GM18517 (cell line): ENCODE data around the gene CMSS1.
A peak's percentile ranks its signal among the peaks of the same experiment; 100 is the strongest.

Experiments
- ATAC-seq: cut with Tn5 transposase; IDR thresholded peaks from one replicate; pipeline ENCODE4 v1.9.1; 2021; ENCODE audit warnings: mild to moderate bottlenecking, moderate library complexity; ENCODE audit not compliant: unreplicated experiment

The CMSS1 gene

DNA sequence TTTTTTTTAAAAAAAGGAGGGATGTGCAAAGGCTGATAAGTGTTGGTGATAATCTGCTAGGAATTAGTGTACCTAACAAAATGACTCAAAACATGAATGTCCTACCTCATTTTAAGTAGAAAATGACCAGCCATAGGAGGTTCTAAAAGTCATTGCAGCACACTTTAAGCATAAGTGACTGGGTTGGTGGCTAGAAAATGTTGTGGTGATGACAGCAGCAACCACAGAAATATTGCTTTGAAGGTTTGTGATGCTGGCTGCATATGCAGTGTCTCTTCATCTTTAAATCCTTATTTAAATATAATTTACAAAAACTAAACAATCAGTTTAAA lies 55.2 kb downstream of the CMSS1 start:
- peak; percentile 45 for ATAC-seq

DNA sequence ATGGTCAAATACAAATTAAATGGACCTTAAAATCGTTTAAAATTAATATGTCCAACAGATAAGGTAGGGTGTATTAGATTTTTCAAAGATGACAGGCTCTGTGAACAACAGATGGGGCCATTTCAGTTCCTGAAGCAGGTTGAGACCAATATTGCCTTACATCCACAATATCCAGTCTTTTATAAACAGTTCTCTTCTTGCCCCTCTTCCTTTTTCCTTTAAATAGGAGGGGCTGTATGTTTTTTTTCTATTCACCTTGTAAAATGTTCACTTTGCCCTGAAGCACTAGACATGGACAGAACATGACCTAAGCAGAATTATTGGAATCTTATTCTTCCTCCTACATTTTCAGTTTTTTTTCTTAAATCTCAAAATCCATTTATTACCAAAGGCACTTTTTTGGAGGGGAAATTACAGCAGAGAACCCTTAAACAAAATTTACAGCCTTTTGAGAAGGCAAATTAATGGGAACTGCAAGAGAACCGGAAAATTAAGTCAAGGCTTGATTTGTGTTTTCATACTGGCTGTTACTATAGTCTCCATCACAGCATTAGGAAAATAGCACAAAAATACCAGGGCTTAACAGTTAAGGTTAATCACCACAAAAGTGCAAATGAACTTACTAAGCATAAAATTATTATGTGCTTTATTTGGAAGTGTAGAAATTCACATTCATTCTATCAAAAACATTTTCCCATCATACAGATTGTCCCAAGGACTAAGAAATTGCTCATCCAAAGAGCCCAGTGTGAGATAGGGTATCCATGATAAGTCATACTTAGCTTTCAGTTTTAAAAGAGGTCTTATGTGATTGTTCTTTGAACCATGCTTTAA lies 55.8 kb downstream of the CMSS1 start:
- ATAC-seq, result no peak

- ATAC-seq, result no peak
These were observed 56.8 kb downstream of the CMSS1 start for GRCh38 chr3:99874237-99875002.

GRCh38 chr3:99875581-99875928 lies 57.9 kb downstream of the CMSS1 start:
- no peak for ATAC-seq

- peak; percentile 85 for ATAC-seq
These were observed 58.5 kb downstream of the CMSS1 start for GRCh38 chr3:99875929-99876841.

GRCh38 chr3:99877031-99877579 lies 59.4 kb downstream of the CMSS1 start:
- ATAC-seq, result no peak

- peak; percentile 45 for ATAC-seq
These were observed 60.3 kb downstream of the CMSS1 start for GRCh38 chr3:99878005-99878404.

DNA sequence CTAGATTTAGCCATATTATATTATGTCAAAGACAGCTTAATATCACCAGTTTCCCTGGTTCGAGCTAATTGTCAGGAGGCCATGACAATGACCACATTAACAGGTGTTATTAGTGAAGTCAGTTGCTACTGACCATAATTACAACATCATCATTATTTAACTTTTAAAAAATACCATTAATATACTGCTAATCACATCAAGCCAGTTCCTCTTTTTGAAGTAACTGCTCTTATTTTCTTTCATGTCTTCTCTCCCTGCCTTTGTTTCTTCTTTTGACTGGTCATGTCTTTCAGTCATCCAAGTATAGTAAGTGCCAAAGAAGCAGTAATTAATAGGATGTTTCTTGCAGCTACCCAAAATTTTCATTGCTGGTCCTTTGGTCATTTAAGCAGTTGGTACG lies 61.6 kb downstream of the CMSS1 start:
- ATAC-seq, result no peak

GRCh38 chr3:99881121-99881524 lies 63.5 kb downstream of the CMSS1 start:
- no peak for ATAC-seq

DNA sequence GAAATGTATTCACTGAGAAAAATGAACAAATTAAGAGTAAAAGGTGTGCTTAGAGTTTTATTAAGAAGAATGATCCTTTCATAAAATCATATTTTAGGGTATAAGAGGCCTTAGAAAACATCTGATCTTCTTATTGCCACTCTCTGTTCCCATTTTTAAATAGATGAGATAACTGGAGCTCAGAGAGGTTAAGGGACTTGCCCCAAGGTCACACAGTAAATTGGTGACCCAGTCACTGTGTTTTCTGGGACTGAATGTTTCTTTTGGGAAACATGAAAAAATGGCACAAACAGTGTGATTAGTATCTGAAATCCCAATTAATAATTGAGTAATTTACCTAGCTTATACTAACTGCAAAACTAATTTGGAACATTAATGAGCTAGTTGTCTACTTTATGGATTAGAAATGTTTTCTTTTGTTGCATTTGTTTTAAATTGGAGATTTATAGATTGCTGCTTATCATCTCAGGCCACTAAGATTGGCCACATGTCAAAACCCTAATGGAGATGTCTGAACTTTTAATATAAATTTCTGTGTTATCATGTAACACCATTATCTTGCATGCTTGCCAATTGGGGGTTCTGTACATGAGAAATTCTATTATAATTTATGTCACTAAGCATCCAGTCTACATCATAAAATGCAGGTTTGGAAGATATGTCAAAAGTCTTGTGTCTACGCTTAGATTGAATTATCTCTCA lies 64.9 kb downstream of the CMSS1 start:
- ATAC-seq, result no peak

GRCh38 chr3:99883138-99883461 lies 65.4 kb downstream of the CMSS1 start:
- no peak for ATAC-seq

DNA sequence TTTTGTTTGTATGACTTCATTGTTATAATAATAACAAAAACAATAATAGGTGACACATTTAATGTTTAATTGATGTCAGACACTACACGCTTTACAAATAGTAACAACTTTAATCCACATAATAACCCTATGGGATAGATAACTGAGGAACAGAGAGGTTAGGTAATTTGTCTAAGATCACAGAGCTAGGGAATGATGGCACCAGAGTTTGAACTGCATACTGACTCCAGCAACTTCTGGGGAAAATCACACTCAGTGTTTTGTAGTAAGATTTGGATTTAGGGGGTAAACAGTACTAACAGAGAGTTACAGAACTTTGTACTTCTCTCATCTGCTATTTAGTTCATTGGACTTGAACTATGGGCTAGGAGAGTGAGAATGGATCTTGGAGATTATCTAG lies 66.0 kb downstream of the CMSS1 start:
- ATAC-seq, result no peak

DNA sequence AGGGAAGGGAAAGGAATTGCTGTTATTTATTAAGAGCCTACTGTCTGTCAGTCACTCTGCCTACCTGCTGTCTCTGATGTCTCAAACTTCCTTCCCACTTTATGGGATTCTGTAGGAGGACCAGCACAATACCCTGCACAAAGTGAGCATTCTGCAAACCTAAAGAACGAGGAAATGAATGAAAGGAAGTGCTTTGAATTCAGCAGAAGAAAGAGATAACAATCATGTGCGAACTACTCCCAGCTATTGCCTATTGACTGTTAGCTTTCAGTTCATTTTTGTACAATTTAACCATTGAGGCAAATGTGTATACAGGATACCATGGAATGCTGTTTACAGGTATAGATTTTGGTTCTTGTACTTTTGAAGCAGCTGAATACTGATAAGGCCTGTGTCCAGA lies 66.8 kb downstream of the CMSS1 start:
- no peak for ATAC-seq

DNA sequence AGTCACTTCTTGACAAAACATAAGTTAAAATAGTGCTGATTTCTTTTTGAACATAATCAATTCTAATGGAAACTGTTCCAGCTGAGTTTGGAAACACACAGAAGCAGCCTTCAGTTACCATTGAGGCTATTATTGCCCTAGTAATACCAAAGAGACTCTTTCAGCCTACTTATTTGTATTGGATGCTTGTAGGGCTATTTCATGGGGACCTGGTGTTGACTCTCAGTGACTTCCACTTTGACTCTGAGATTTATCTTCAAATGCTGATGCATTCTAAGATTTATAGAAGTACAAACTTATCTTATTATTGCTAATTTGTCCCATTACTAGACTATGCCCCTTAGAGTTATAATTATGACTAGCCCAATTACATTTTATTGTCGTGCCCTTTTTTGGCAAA lies 67.4 kb downstream of the CMSS1 start:
- no peak for ATAC-seq

DNA sequence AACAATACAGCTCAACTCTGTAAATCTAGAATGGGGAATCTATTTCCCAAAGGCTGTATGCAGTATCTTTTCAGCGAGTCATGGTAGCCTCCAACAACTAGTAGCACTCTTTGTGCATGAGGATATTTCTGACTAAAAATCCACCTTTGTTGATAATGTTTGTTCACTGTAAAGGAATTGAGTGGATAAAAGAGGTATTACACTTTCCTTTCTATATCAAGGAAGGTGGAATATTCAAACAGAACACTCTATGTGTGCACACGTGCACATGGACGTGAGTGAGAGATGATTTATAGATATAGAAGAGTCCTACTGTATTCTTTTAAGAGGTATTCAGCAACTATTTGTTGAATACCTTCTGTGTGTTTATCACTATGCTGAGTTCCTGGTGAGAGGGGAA lies 68.2 kb downstream of the CMSS1 start:
- no peak for ATAC-seq

- ATAC-seq, result no peak
These were observed 74.1 kb downstream of the CMSS1 start for GRCh38 chr3:99891610-99892285.

DNA sequence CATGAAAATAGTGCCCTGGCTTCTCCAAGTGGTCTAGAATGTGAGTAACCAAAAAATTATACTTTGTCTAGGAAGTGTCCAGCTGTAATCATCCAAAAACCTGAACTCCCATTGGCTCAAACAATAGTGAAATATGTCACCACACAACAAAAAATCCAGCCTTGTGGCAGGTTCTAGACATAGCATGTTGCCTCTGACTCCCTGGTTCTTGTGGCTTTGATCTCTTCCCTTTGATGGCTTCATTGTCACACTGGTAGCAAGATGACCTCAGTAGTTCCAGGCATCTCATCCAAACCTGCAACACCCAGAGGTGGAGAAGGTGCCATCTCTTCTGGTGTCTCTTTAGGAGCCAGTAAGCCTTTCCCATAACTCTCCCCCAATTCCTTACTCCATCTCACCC lies 74.7 kb downstream of the CMSS1 start:
- ATAC-seq, result no peak

GRCh38 chr3:99895131-99895696 lies 77.6 kb downstream of the CMSS1 start:
- ATAC-seq, result no peak

GRCh38 chr3:99895703-99896441 lies 78.2 kb downstream of the CMSS1 start:
- ATAC-seq, result no peak
